GM18861 (cell line): Measurements from ENCODE around the gene SSUH2.

Experiments
- ATAC-seq: cut with Tn5 transposase; IDR thresholded peaks from one replicate; pipeline ENCODE4 v1.9.1; 2021; ENCODE audit not compliant: unreplicated experiment

Gene SSUH2

DNA sequence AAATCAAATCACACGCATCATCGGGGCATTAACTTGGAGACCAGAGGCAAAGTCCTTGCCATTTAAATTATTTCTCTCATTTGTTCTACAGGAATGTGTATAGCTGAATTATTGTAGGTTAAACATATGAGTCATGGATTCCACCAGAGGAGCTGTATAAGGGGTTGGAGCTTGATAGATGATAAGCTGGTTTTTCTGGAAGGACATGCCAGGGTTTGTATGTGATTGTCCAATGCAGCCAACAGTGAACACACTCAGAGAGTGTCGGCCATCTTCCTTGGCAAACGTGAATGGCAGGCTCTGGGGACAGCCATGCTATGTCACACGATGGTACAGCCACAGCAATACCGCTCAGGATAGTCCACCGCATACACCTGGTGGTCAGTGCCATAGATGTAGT lies 25.1 kb downstream of the SSUH2 start:
- no peak for ATAC-seq

GRCh38 chr3:8618950-8619349 lies 25.6 kb downstream of the SSUH2 start:
- no peak for ATAC-seq

DNA sequence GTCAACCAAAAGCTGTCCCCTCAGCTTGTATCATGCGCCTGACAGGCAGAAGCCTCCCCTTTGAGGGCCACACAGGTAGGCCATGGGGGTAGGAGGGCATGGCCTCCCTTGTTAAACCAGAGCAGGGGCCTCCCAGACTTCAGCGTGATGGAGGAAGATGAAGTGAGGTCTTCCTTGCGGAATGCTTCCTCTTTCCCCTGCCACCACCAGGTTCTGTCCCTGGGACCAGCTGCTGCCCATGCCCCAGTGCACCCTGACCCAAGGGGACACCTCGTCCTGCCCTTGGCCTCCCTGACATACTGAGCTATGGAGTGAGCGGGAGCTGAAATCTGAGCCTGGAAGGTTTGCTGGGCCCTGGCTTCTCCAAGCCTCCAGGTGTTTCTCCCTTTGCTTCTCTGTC lies 26.7 kb downstream of the SSUH2 start:
- ATAC-seq: no peak

- no peak for ATAC-seq
These were observed 33.6 kb downstream of the SSUH2 start for GRCh38 chr3:8610951-8611350.

- ATAC-seq: no peak
These were observed 35.7 kb downstream of the SSUH2 start for GRCh38 chr3:8608791-8609467.

DNA sequence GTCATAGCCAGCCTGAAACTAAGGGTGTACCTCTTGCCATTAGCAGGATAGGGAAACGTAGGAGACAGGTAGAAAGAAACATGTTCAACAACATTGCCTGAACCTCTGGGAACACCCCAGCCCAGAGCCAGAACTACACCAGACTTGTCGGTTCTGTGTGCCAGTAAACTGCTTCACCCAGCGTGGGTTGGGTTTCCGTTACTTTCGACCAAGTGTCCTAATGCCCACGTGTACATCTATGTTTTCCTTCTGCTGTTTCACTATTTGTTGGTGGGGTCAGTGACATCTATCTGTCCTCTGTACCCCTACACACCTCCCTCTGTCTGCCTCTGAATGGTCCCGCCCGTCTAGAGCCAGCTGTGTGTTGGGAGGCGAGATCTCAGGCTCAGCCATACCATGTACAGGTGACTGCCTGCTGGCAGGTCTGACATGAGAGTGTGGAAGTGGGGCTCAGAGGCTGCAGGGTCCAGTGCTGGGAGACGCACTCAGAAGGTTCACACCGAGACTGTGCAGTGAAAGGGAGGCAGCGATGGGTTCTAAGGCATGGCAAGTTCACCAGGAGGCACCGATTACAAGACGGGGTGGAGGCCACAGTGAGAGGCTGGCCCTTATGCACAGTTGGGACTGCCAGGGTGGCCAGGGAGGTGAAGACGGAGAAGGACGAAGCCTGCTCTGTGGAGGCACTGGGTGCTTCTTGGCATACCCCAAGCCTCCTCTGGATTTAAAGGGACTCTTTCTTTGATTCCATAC lies 36.4 kb downstream of the SSUH2 start:
- no peak for ATAC-seq

DNA sequence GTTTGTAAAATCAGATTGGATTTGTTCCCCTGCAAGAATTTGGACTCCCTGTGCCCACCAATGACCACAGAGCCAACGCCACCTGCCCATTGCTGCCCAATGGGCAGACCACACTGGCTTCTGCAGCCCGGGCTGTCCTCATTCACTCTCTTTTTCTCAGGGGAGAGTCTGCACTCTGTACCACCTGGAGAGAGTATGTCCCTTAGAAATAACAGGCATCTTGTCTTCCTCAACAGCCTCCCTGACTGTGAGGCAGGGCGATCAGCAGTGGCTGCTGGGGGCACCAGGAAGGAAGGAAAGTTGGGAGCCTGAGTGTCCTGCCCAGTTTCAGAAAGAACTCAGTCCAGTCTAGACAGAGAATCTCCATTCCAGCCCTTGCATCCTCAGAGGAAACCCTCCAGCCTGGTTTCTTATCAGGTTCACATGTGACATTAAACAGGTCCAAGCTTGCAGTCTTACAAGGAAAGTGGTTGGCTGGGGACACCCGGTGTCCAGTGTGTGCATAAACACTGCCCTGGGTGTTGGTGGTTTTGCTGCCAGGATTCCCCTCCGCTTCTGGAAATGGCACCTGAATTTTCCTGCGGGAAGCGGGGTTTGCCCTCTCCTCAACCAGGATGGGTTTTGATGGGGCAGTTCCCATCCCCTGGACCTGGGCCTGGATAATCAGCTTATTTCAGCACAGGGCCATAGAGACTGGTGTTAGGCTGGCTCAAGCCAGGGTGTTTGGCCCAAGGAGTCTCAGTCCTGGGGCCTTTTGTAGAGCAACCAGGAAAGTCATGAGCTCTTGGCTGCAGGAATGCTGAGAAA lies 37.2 kb downstream of the SSUH2 start:
- peak; percentile 56 for ATAC-seq

GRCh38 chr3:8606701-8607231 lies 37.8 kb downstream of the SSUH2 start:
- no peak for ATAC-seq

- no peak for ATAC-seq
These were observed 39.6 kb downstream of the SSUH2 start for GRCh38 chr3:8604988-8605387.

- no peak for ATAC-seq
These were observed 40.6 kb downstream of the SSUH2 start for GRCh38 chr3:8604006-8604405.

GRCh38 chr3:8603115-8603710 lies 41.4 kb downstream of the SSUH2 start:
- ATAC-seq: no peak

- no peak for ATAC-seq
These were observed 44.1 kb downstream of the SSUH2 start for GRCh38 chr3:8600457-8600856.

DNA sequence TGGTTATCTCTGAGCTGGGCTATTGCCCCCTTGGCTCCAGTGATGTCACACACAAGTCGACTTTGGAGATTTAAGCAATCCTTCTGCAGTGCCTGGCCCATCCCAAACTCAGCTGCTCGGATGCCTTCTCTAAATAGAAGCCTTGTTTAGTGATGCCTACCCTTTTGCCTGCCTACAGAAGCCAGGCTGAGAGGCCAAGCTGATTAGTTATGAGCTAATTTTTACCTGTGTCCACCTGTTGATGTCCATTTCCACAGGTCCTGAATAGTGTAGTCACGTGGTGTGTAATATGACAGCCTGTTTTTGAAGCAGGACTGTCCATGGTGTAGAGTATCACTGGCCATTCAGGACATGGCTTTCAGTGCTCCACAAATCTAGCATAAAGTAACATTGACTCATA lies 45.5 kb downstream of the SSUH2 start:
- no peak for ATAC-seq

GRCh38 chr3:8597219-8597853 lies 47.3 kb downstream of the SSUH2 start:
- no peak for ATAC-seq

DNA sequence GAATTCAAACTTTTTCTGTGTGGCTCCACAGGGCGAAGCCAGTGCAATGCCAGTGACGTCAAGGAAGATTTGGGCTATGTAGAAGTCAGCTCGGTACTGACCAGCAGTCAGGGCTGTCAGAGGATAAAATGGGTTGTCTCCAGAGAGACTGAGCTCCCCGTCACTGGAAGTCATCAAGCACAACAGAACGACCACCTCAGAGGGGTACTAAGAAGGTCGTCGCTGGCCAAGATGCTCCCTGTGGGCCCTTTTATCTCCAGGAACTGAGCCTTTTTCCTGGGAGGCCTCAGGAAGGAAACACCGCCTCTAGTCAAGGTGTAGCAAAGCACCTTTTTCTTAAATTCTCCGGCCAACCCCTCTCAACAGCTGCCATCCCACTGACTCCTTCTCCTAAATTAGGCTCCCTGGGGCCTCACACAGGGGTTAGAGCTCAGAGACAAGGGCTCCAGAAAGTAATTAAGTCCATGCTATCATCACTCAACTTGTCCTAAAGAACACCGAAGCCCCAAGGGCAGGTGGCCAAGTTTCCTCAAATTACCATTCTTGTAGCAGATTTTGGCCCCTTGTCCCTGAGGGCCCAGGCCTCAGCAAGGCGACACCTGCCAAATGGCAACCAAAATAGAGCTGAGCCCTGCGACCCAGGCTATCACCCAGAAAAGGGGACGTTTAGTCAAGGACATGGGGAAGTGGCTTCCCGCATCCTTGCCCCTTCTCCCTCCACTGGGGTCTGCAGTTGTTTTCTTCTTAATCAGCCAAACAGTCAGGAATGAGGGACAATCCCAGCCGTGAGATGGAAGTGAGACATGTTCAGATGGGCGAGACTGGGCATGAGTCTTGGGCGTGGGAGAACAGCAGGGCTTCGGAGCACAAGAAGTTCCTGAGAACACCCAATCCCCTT lies 48.0 kb downstream of the SSUH2 start:
- ATAC-seq: no peak

- no peak for ATAC-seq
These were observed 48.9 kb downstream of the SSUH2 start for GRCh38 chr3:8595695-8596115.

DNA sequence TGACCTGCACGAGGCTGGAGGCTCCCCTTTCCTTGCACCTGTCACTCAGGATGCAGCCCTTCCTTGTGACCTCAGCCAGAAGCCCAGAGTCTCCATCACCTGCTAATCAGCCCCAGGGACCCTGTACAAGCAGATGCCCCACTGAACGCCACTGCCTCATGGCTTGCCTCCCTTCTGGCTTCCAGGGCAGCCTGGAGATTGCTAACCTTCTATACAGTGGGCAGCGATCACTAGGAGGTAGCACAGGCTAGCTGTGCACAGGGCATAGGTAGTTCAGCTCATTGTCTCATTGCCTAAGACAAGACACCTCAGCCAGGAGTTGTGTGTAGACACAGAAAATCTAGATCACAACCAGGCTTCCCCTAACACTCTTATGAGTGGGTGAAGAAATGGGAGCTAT lies 49.3 kb downstream of the SSUH2 start:
- no peak for ATAC-seq

- no peak for ATAC-seq
These were observed 51.4 kb downstream of the SSUH2 start for GRCh38 chr3:8593021-8593827.
